ENCODE data around the gene NRIP1.
"Not testable (repeated sequence)": the region's sequence is repeated elsewhere in the genome, so short reads cannot be mapped to it uniquely, and the experiment has no call there.

Gene NRIP1

GRCh38 chr21:14956807-14957206 lies 108.0 kb downstream of the NRIP1 start:
- peaks cover 14% of the 10 kb centered on the region for H3K4me1 ChIP-seq (ENCODE audit: control insufficient read depth, insufficient read depth, low read length, unreplicated experiment)
- no peaks in the 10 kb centered on the region for H3K36me3 ChIP-seq (ENCODE audit: insufficient read depth, low read length)
- no peak overlapping the region for H2AFZ ChIP-seq (ENCODE audit: low read length, unreplicated experiment)
- H3K4me3 ChIP-seq (ENCODE audit: low read depth, low read length): no peak overlapping the region
- no peaks in the 10 kb centered on the region for H3K27me3 ChIP-seq (ENCODE audit: insufficient read depth, low read length)
- H3K79me2 ChIP-seq (ENCODE audit: control insufficient read depth, insufficient read depth, low read length, unreplicated experiment): no peaks in the 10 kb centered on the region
- H3K27ac ChIP-seq (ENCODE audit: low read depth, low read length): peak overlapping the region; percentile 47

GRCh38 chr21:14955936-14956520 lies 108.8 kb downstream of the NRIP1 start:
- no peak overlapping the region for H3K4me3 ChIP-seq (ENCODE audit: low read depth, low read length)
- no peaks in the 10 kb centered on the region for H3K79me2 ChIP-seq (ENCODE audit: control insufficient read depth, insufficient read depth, low read length, unreplicated experiment)
- H3K27ac ChIP-seq (ENCODE audit: low read depth, low read length): no peak overlapping the region

GRCh38 chr21:14952916-14953315 lies 111.9 kb downstream of the NRIP1 start:
- Histone ChIP-seq H3K27ac (ENCODE audit: low read depth, low read length) (no peak overlapping the region), H3K36me3 (ENCODE audit: insufficient read depth, low read length) (no peaks in the 10 kb centered on the region), H3K27me3 (ENCODE audit: insufficient read depth, low read length) (no peaks in the 10 kb centered on the region), H3K79me2 (ENCODE audit: control insufficient read depth, insufficient read depth, low read length, unreplicated experiment) (no peaks in the 10 kb centered on the region), H3K4me3 (ENCODE audit: low read depth, low read length) (no peak overlapping the region), H3K4me1 (ENCODE audit: control insufficient read depth, insufficient read depth, low read length, unreplicated experiment) (peaks cover 14% of the 10 kb centered on the region), H2AFZ (ENCODE audit: low read length, unreplicated experiment) (no peak overlapping the region)

More at GRCh38 chr21:14955936-14956520, 108.8 kb downstream of the NRIP1 start:
- H2AFZ ChIP-seq (ENCODE audit: low read length, unreplicated experiment): no peak overlapping the region
- no peaks in the 10 kb centered on the region for H3K27me3 ChIP-seq (ENCODE audit: insufficient read depth, low read length)
- H3K36me3 ChIP-seq (ENCODE audit: insufficient read depth, low read length): no peaks in the 10 kb centered on the region
- H3K4me1 ChIP-seq (ENCODE audit: control insufficient read depth, insufficient read depth, low read length, unreplicated experiment): peaks cover 14% of the 10 kb centered on the region

GRCh38 chr21:14949603-14950002 lies 115.2 kb downstream of the NRIP1 start:
- no peaks in the 10 kb centered on the region for H3K79me2 ChIP-seq (ENCODE audit: control insufficient read depth, insufficient read depth, low read length, unreplicated experiment)
- no peak overlapping the region for H3K27ac ChIP-seq (ENCODE audit: low read depth, low read length)
- H3K27me3 ChIP-seq (ENCODE audit: insufficient read depth, low read length): no peaks in the 10 kb centered on the region
- no peaks in the 10 kb centered on the region for H3K4me1 ChIP-seq (ENCODE audit: control insufficient read depth, insufficient read depth, low read length, unreplicated experiment)
- H2AFZ ChIP-seq (ENCODE audit: low read length, unreplicated experiment): no peak overlapping the region
- H3K4me3 ChIP-seq (ENCODE audit: low read depth, low read length): no peak overlapping the region
- H3K36me3 ChIP-seq (ENCODE audit: insufficient read depth, low read length): no peaks in the 10 kb centered on the region

- Histone ChIP-seq H3K79me2 (ENCODE audit: control insufficient read depth, insufficient read depth, low read length, unreplicated experiment) (no peaks in the 10 kb centered on the region), H2AFZ (ENCODE audit: low read length, unreplicated experiment) (no peak overlapping the region), H3K4me1 (ENCODE audit: control insufficient read depth, insufficient read depth, low read length, unreplicated experiment) (no peaks in the 10 kb centered on the region), H3K27me3 (ENCODE audit: insufficient read depth, low read length) (no peaks in the 10 kb centered on the region), H3K4me3 (ENCODE audit: low read depth, low read length) (no peak overlapping the region), H3K36me3 (ENCODE audit: insufficient read depth, low read length) (no peaks in the 10 kb centered on the region), H3K27ac (ENCODE audit: low read depth, low read length) (no peak overlapping the region)
Observed at GRCh38 chr21:14947613-14948160, 117.1 kb downstream of the NRIP1 start.

- H3K27ac ChIP-seq (ENCODE audit: low read depth, low read length): no peak overlapping the region
- H3K79me2 ChIP-seq (ENCODE audit: control insufficient read depth, insufficient read depth, low read length, unreplicated experiment): no peaks in the 10 kb centered on the region
- no peaks in the 10 kb centered on the region for H3K4me1 ChIP-seq (ENCODE audit: control insufficient read depth, insufficient read depth, low read length, unreplicated experiment)
- no peaks in the 10 kb centered on the region for H3K27me3 ChIP-seq (ENCODE audit: insufficient read depth, low read length)
- H3K36me3 ChIP-seq (ENCODE audit: insufficient read depth, low read length): no peaks in the 10 kb centered on the region
- H2AFZ ChIP-seq (ENCODE audit: low read length, unreplicated experiment): no peak overlapping the region
- no peak overlapping the region for H3K4me3 ChIP-seq (ENCODE audit: low read depth, low read length)
Observed at GRCh38 chr21:14945176-14945575, 119.6 kb downstream of the NRIP1 start.

- H3K27ac ChIP-seq (ENCODE audit: low read depth, low read length): no peak overlapping the region
- H3K4me1 ChIP-seq (ENCODE audit: control insufficient read depth, insufficient read depth, low read length, unreplicated experiment): no peaks in the 10 kb centered on the region
- H3K4me3 ChIP-seq (ENCODE audit: low read depth, low read length): no peak overlapping the region
- no peaks in the 10 kb centered on the region for H3K36me3 ChIP-seq (ENCODE audit: insufficient read depth, low read length)
- no peak overlapping the region for H2AFZ ChIP-seq (ENCODE audit: low read length, unreplicated experiment)
- no peaks in the 10 kb centered on the region for H3K27me3 ChIP-seq (ENCODE audit: insufficient read depth, low read length)
- no peaks in the 10 kb centered on the region for H3K79me2 ChIP-seq (ENCODE audit: control insufficient read depth, insufficient read depth, low read length, unreplicated experiment)
Observed at GRCh38 chr21:14943616-14944015, 121.2 kb downstream of the NRIP1 start.

- H3K4me3 ChIP-seq (ENCODE audit: low read depth, low read length): no peak overlapping the region
- no peak overlapping the region for H2AFZ ChIP-seq (ENCODE audit: low read length, unreplicated experiment)
- H3K36me3 ChIP-seq (ENCODE audit: insufficient read depth, low read length): no peaks in the 10 kb centered on the region
- no peak overlapping the region for H3K27ac ChIP-seq (ENCODE audit: low read depth, low read length)
- H3K4me1 ChIP-seq (ENCODE audit: control insufficient read depth, insufficient read depth, low read length, unreplicated experiment): no peaks in the 10 kb centered on the region
- no peaks in the 10 kb centered on the region for H3K27me3 ChIP-seq (ENCODE audit: insufficient read depth, low read length)
- no peaks in the 10 kb centered on the region for H3K79me2 ChIP-seq (ENCODE audit: control insufficient read depth, insufficient read depth, low read length, unreplicated experiment)
Observed at GRCh38 chr21:14942801-14943490, 121.9 kb downstream of the NRIP1 start.

GRCh38 chr21:14927324-14927723 lies 137.5 kb downstream of the NRIP1 start:
- not testable (repeated sequence) for H2AFZ ChIP-seq (ENCODE audit: low read length, unreplicated experiment)

GRCh38 chr21:14926186-14926585 lies 138.6 kb downstream of the NRIP1 start:
- H3K4me1 ChIP-seq (ENCODE audit: control insufficient read depth, insufficient read depth, low read length, unreplicated experiment): peaks cover 16% of the 10 kb centered on the region
- no peak overlapping the region for H2AFZ ChIP-seq (ENCODE audit: low read length, unreplicated experiment)
- no peaks in the 10 kb centered on the region for H3K79me2 ChIP-seq (ENCODE audit: control insufficient read depth, insufficient read depth, low read length, unreplicated experiment)
- H3K27ac ChIP-seq (ENCODE audit: low read depth, low read length): no peak overlapping the region
- no peak overlapping the region for H3K4me3 ChIP-seq (ENCODE audit: low read depth, low read length)
- H3K36me3 ChIP-seq (ENCODE audit: insufficient read depth, low read length): no peaks in the 10 kb centered on the region
- no peaks in the 10 kb centered on the region for H3K27me3 ChIP-seq (ENCODE audit: insufficient read depth, low read length)

More at GRCh38 chr21:14927324-14927723, 137.5 kb downstream of the NRIP1 start:
- H3K36me3 ChIP-seq (ENCODE audit: insufficient read depth, low read length); H3K27ac ChIP-seq (ENCODE audit: low read depth, low read length); H3K4me3 ChIP-seq (ENCODE audit: low read depth, low read length); H3K79me2 ChIP-seq (ENCODE audit: control insufficient read depth, insufficient read depth, low read length, unreplicated experiment); H3K27me3 ChIP-seq (ENCODE audit: insufficient read depth, low read length): not testable (repeated sequence)
- H3K4me1 ChIP-seq (ENCODE audit: control insufficient read depth, insufficient read depth, low read length, unreplicated experiment): peaks cover 16% of the 10 kb centered on the region

- Histone ChIP-seq H3K27me3 (ENCODE audit: insufficient read depth, low read length) (no peaks in the 10 kb centered on the region), H2AFZ (ENCODE audit: low read length, unreplicated experiment) (no peak overlapping the region), H3K36me3 (ENCODE audit: insufficient read depth, low read length) (no peaks in the 10 kb centered on the region), H3K4me3 (ENCODE audit: low read depth, low read length) (peak overlapping the region; percentile 10; the same call in 1 of the 2 replicates), H3K79me2 (ENCODE audit: control insufficient read depth, insufficient read depth, low read length, unreplicated experiment) (no peaks in the 10 kb centered on the region), H3K4me1 (ENCODE audit: control insufficient read depth, insufficient read depth, low read length, unreplicated experiment) (peaks cover 16% of the 10 kb centered on the region), H3K27ac (ENCODE audit: low read depth, low read length) (no peak overlapping the region)
Observed at GRCh38 chr21:14923468-14923867, 141.3 kb downstream of the NRIP1 start.
